ENCODE results near the gene RAP1GAP. TPM values are rescaled to one million over a fixed set of nuclear protein-coding genes. Genes with fewer than 3 reads are reported as not detected.
"Not testable (repeated sequence)": the region's sequence is repeated elsewhere in the genome, so short reads cannot be mapped to it uniquely, and the experiment has no call there.

RAP1GAP gene
- total RNA-seq, 2 experiments from 2014 or later: 0.37 to 0.69 TPM

- no peaks in the 10 kb centered on the region for H3K4me1 Mint-ChIP-seq
- POLR2A ChIA-PET: interaction anchor here (0.5 kb wide), 1 partner anchor 859 kb away, joined by 3 read pairs; no protein-coding TSS in a partner anchor
These were observed 28.5 kb downstream of the RAP1GAP start for GRCh38 chr1:21640653-21641052.

GRCh38 chr1:21639594-21640041 lies 29.5 kb downstream of the RAP1GAP start:
- Mint-ChIP-seq H3K9me3 (no peaks in the 10 kb centered on the region), H3K27ac (no peak overlapping the region), H3K36me3 (no peaks in the 10 kb centered on the region), H3K4me3 (no peak overlapping the region), H3K4me1 (no peaks in the 10 kb centered on the region), H3K27me3 (peaks cover 16% of the 10 kb centered on the region)
- ATAC-seq (ENCODE audit: low read depth) (no peak), DNase-seq (no peak)
- POLR2A ChIA-PET: no interaction called here

More at GRCh38 chr1:21640653-21641052, 28.5 kb downstream of the RAP1GAP start:
- Mint-ChIP-seq H3K27me3 (peaks cover 16% of the 10 kb centered on the region), H3K4me3 (no peak overlapping the region), H3K27ac (peak overlapping the region; percentile 63), H3K36me3 (no peaks in the 10 kb centered on the region), H3K9me3 (no peaks in the 10 kb centered on the region)
- no peak for ATAC-seq (ENCODE audit: low read depth)
- DNase-seq: no peak

- ATAC-seq (ENCODE audit: low read depth) (peak; percentile 22), DNase-seq (no peak)
- Mint-ChIP-seq H3K36me3 (no peaks in the 10 kb centered on the region), H3K4me3 (no peak overlapping the region), H3K27me3 (peaks cover 16% of the 10 kb centered on the region), H3K27ac (no peak overlapping the region), H3K4me1 (no peaks in the 10 kb centered on the region), H3K9me3 (no peaks in the 10 kb centered on the region)
- POLR2A ChIA-PET: no interaction called here
These were observed 30.4 kb downstream of the RAP1GAP start for GRCh38 chr1:21638531-21639341.

- Mint-ChIP-seq H3K36me3 (no peaks in the 10 kb centered on the region), H3K4me1 (no peaks in the 10 kb centered on the region), H3K27ac (no peak overlapping the region), H3K9me3 (no peaks in the 10 kb centered on the region), H3K4me3 (no peak overlapping the region), H3K27me3 (peaks cover 15% of the 10 kb centered on the region)
- ATAC-seq (ENCODE audit: low read depth) (no peak), DNase-seq (no peak)
- POLR2A ChIA-PET: no interaction called here
These were observed 31.6 kb downstream of the RAP1GAP start for GRCh38 chr1:21637514-21637913.

- DNase-seq: no peak
- peaks cover 17% of the 10 kb centered on the region for H3K27me3 Mint-ChIP-seq
- no peaks in the 10 kb centered on the region for H3K36me3 Mint-ChIP-seq
- H3K4me3 Mint-ChIP-seq: no peak overlapping the region
- H3K27ac Mint-ChIP-seq: no peak overlapping the region
- no peak for ATAC-seq (ENCODE audit: low read depth)
- no peaks in the 10 kb centered on the region for H3K4me1 Mint-ChIP-seq
- H3K9me3 Mint-ChIP-seq: no peaks in the 10 kb centered on the region
- POLR2A ChIA-PET: no interaction called here
These were observed 33.1 kb downstream of the RAP1GAP start for GRCh38 chr1:21636029-21636428.

GRCh38 chr1:21634806-21635535 lies 34.2 kb downstream of the RAP1GAP start:
- H3K9me3 Mint-ChIP-seq: no peaks in the 10 kb centered on the region
- POLR2A ChIA-PET: no interaction called here
- no peak overlapping the region for H3K4me3 Mint-ChIP-seq
- ATAC-seq (ENCODE audit: low read depth) (no peak), DNase-seq (no peak)
- no peak overlapping the region for H3K27ac Mint-ChIP-seq
- H3K4me1 Mint-ChIP-seq: no peaks in the 10 kb centered on the region
- H3K36me3 Mint-ChIP-seq: no peaks in the 10 kb centered on the region
- H3K27me3 Mint-ChIP-seq: peaks cover 21% of the 10 kb centered on the region

GRCh38 chr1:21633992-21634805 lies 35.0 kb downstream of the RAP1GAP start:
- no peaks in the 10 kb centered on the region for H3K9me3 Mint-ChIP-seq
- POLR2A ChIA-PET: no interaction called here
- no peak overlapping the region for H3K27ac Mint-ChIP-seq
- no peaks in the 10 kb centered on the region for H3K36me3 Mint-ChIP-seq
- peaks cover 23% of the 10 kb centered on the region for H3K27me3 Mint-ChIP-seq
- DNase-seq (no peak), ATAC-seq (ENCODE audit: low read depth) (no peak)
- H3K4me1 Mint-ChIP-seq: no peaks in the 10 kb centered on the region
- no peak overlapping the region for H3K4me3 Mint-ChIP-seq

- peaks cover 20% of the 10 kb centered on the region for H3K27me3 Mint-ChIP-seq
- H3K9me3 Mint-ChIP-seq: no peaks in the 10 kb centered on the region
- no peak for ATAC-seq (ENCODE audit: low read depth)
- POLR2A ChIA-PET: no interaction called here
- no peak overlapping the region for H3K27ac Mint-ChIP-seq
- DNase-seq: no peak
- no peaks in the 10 kb centered on the region for H3K36me3 Mint-ChIP-seq
- H3K4me1 Mint-ChIP-seq: no peaks in the 10 kb centered on the region
- no peak overlapping the region for H3K4me3 Mint-ChIP-seq
These were observed 35.9 kb downstream of the RAP1GAP start for GRCh38 chr1:21633141-21633755.

- Mint-ChIP-seq H3K27me3 (peaks cover 13% of the 10 kb centered on the region), H3K4me1 (no peaks in the 10 kb centered on the region), H3K4me3 (no peak overlapping the region), H3K27ac (no peak overlapping the region), H3K36me3 (no peaks in the 10 kb centered on the region), H3K9me3 (no peaks in the 10 kb centered on the region)
- no peak for DNase-seq
- ATAC-seq (ENCODE audit: low read depth): no peak
- POLR2A ChIA-PET: no interaction called here
These were observed 36.9 kb downstream of the RAP1GAP start for GRCh38 chr1:21631944-21632887.

GRCh38 chr1:21631590-21631943 lies 37.6 kb downstream of the RAP1GAP start:
- H3K27ac Mint-ChIP-seq; DNase-seq; H3K4me1 Mint-ChIP-seq; ATAC-seq (ENCODE audit: low read depth); H3K36me3 Mint-ChIP-seq; POLR2A ChIA-PET; H3K4me3 Mint-ChIP-seq; H3K9me3 Mint-ChIP-seq: not testable (repeated sequence)
- peaks cover 11% of the 10 kb centered on the region for H3K27me3 Mint-ChIP-seq

- H3K27ac Mint-ChIP-seq: no peak overlapping the region
- no peak overlapping the region for H3K4me3 Mint-ChIP-seq
- ATAC-seq (ENCODE audit: low read depth) (no peak), DNase-seq (no peak)
- no peaks in the 10 kb centered on the region for H3K36me3 Mint-ChIP-seq
- POLR2A ChIA-PET: no interaction called here
- no peaks in the 10 kb centered on the region for H3K4me1 Mint-ChIP-seq
- H3K27me3 Mint-ChIP-seq: peaks cover 11% of the 10 kb centered on the region
- H3K9me3 Mint-ChIP-seq: no peaks in the 10 kb centered on the region
These were observed 38.4 kb downstream of the RAP1GAP start for GRCh38 chr1:21630571-21631343.

GRCh38 chr1:21629971-21630370 lies 39.2 kb downstream of the RAP1GAP start:
- no peak for DNase-seq
- Mint-ChIP-seq H3K27ac (no peak overlapping the region), H3K4me1 (no peaks in the 10 kb centered on the region), H3K4me3 (no peak overlapping the region), H3K9me3 (no peaks in the 10 kb centered on the region), H3K27me3 (peaks cover 11% of the 10 kb centered on the region), H3K36me3 (no peaks in the 10 kb centered on the region)
- no peak for ATAC-seq (ENCODE audit: low read depth)
- POLR2A ChIA-PET: no interaction called here
